ENCODE results near the gene TMEM185A.
"Not testable (repeated sequence)": the region's sequence is repeated elsewhere in the genome, so short reads cannot be mapped to it uniquely, and the experiment has no call there.

TMEM185A gene

DNA sequence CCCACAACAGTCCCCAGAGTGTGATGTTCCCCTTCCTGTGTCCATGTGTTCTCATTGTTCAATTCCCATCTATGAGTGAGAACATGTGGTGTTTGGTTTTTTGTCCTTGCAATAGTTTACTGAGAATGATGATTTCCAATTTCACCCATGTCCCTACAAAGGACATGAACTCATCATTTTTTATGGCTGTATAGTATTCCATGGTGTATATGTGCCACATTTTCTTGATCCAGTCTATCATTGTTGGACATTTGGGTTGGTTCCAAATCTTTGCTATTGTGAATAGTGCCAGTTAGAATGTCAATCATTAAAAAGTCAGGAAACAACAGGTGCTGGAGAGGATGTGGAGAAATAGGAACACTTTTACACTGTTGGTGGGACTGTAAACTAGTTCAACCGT, 11.9 kb downstream of the TMEM185A start:
- not testable (repeated sequence) for DNase-seq

DNA sequence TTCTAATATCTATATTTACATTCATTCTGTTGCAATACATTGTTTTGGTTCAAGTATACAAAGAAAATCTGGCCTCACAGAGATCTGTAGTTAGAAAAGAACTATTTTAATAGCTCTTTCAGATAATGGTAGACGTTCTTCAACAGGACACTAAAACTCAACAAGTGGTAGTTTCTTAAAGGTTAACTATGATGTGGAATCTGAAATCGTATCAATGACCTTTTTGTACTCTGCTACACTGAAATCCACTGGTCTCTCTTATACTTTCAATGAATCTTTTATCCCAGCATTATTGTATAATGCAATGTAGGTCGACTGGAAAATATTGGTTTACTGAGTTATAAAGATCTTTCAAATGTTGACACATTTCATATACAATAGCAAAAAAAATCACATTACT, 12.7 kb downstream of the TMEM185A start:
- no peak for DNase-seq

GRCh38 chrX:149611623-149612175, 19.9 kb downstream of the TMEM185A start:
- no peak for DNase-seq

DNA sequence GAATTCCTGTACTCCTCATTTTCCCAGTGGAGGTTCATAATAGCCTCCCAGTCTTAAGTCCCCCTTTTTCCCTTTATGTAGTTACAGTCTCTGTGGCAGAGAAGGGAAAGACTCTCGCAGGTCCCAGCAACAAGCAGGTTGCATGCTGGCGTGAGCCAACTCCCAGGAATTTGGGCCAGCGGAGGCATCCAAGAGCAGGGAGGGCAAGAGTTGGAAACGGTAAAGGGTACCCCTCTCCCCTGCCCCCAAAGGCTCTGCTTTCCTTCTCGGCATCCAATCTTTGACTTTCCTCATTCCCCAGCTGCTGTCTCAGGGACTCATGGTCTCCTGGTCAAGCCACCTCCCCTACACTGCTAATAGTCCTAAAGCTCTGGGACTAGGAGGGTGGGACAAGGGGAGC, 21.1 kb downstream of the TMEM185A start:
- DNase-seq = no peak

DNA sequence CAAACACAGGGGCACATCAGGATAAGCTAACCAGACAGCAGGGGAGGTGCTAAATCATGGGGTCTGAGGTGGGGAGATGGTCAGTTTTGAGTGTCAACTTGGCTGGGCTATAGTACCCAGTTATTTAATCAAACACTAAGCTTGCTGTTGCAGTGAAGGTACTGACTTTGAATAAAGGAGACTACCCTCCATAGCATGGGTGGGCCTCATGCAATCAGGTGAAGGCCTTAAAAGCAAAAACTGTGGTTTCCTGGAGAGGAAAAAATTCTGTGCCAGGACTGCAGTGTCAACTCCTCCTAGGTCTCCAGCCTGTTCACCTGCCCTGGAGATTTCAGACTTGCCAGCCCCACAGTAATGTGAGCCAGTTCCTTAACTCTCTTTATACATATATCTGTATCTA, 23.9 kb downstream of the TMEM185A start:
- no peak for DNase-seq

- DNase-seq = not testable (repeated sequence)
These were observed 26.2 kb downstream of the TMEM185A start for GRCh38 chrX:149605248-149605885.

GRCh38 chrX:149598603-149599002, 33.0 kb downstream of the TMEM185A start:
- not testable (repeated sequence) for DNase-seq

DNA sequence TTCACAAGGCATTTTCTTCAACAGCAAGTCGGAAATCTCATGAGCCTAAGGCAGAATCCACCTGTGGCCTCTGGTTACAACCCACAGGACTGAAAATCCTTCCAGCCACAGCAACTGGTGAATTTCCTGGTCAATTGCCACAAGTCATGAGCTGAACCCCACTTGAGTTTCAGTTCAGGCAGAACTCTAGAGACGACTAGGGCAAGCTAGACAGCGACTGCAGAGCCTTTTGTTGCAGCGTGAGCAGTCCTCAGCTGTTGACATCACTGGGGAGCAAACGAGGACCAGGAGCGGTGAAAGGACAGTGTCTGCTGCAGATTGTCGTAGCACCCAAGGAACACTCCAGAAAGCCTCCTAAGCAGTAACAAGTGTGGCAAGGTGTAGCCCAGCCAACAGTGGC, 35.6 kb downstream of the TMEM185A start:
- DNase-seq = not testable (repeated sequence)

- DNase-seq = not testable (repeated sequence)
These were observed 36.4 kb downstream of the TMEM185A start, which contains the start of gene HSFX2 for GRCh38 chrX:149595214-149595613. HSFX2 (minus strand) TSS chrX:149595314; CDS start chrX:149594700, 614 bp downstream.

DNA sequence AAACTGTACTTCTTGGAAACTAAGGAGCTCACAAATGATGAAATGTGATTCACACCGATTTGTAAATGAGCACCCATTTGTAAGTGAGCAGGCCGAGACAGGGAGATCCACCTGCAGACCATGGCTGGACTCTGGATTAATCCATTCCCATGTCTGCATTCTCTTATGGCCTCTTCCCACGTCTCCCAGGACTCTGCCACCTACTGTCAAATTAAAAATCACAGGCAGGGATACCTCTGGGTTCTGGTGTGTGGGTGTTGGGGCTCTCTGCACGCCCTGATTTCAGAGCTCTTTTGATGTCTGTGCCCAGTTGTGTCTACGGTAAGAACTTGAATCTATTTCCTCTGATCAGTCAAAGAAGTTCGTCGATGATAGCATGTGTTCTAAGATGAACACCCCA, 40.6 kb downstream of the TMEM185A start:
- DNase-seq = not testable (repeated sequence)

DNA sequence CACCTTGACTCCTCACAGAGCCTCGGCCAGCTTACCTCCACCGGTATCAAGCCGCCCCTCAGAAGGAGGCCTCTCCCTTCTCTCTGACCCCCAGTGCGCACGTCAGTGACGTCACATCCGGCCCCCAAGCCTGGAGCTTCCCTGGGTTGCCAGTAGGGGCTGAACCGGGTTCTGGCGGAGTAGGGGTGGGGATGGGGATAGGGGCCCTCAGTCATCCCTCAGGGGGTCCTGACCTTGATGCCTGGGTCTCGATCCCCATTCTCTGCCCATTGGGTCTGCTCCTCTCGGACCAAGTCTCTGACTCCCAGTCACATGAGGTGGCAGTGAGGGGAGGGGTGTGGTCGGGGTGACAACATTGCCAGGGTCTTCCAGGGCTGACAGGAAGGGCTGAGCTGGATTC, 44.2 kb downstream of the TMEM185A start, which contains the start of gene MAGEA9B:
Gene MAGEA9B (minus strand): TSS at position 101 of the 400 bp plus-strand sequence. CDS start 4,280 bp downstream, outside the sequence.
- DNase-seq = not testable (repeated sequence)

DNA sequence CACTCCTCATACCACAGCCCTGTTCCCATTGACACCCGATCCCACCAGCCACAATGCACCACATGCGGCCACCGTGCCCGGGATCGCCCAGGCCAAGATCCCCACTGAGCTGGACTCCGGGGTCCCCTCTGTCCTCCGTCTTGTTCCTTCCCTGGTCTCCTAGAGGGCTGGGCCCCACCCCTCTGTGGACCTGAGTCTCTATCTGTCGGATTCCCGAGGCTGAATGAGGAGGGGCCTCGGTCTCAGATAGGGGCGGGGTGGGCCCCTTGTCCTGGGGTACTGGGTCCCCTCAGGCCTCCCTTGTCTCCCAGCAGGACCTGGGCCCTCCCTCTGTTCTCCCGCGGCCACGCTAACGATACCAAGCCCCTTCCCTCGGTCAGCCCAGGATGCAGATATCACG, 46.0 kb downstream of the TMEM185A start:
- DNase-seq = not testable (repeated sequence)

DNA sequence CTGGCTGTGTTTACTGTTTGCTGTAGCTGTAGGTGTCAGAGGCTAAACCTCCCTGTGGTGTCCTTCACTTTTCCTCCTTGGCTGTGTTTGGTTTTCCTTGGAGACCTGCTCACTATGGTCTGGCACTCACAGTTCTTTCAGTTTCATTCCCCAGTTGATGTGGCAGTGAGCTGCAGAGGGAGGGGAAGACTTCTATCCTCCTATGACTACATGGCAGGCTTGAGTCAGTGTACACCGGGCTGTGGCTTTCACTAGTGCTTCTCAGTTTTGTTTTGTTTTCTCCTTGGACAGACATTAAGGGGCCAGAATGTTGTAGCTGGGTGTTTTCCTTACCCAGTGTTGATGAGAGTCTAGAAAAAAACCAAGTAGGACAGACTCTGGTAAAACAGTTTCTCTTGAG, 58.1 kb downstream of the TMEM185A start:
- not testable (repeated sequence) for DNase-seq

DNA sequence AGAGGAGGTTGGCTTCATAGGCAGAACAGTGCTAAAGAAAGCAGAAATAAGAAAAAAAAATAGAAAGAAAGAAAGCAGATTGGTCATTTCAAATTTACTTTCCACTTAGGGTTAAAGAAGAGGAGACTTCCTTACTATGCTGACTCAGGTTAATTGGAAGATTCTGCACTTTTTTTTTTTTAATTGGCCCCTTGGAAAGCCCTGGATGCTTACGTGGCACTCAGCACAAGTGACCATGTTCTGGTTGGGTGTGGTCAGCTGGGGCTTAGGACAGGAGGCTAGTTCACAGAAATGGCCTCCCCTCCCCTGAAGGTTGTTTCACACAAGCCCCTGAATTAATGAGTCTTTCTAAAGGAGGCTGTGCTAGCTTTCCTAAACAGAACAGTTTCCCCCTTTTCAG, 58.8 kb downstream of the TMEM185A start:
- no peak for DNase-seq

DNA sequence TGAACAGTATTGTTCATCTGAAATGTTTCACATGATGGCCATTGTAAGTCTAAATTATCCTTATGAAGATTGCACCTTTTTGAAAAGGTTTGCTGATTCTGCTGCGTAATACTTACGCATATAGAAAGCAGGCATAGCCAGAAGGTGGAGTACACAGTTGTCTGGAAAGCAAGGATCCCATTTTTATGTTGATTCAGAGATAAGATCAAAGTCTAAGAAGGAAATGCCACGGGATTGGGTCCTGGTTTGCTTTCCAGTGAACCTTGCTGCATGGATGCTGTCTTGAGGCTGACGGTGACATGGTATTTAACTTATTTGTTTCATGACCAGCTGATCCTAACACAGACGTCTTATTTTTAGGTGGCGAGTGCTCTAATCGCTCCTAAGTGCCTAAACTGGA, 59.8 kb downstream of the TMEM185A start:
- DNase-seq = no peak

DNA sequence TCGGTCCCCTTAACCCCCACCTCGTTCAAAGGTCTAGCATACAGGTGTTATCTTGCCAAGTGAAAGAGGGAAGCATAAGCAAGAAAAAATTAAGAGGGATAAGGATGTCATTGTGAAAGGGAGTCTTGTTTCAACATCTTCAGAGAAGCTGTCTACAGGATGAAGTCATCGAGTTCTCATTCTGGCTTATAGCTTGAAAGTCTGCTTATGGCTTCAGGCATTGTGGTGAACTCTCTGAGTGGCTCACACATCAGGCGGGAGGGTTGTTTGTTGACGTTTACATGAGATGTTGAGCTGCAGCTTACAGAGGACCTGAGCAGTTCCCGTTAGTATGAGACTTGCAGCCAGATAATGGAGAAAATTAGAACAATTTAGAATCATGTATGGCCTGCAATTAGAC, 60.9 kb downstream of the TMEM185A start:
- no peak for DNase-seq

DNA sequence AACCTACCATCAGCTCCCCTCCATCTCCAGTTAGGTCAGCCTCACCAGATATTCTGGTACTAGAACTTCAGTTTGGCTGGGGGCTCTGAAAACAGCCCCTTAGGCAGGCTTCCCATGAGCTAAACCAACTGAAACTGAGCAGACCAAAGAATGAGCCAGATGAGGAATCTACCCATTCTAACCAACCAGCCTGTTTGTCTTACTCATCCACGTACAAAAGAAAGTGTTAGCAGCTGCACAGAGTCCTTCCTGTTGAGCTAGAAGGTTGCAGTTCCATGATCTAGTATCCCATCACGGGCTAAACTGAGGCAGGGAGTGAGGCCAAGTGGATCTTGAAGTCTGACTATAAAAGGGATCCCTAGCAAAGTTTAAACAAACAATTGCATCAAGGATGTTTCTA, 61.8 kb downstream of the TMEM185A start:
- DNase-seq = no peak

DNA sequence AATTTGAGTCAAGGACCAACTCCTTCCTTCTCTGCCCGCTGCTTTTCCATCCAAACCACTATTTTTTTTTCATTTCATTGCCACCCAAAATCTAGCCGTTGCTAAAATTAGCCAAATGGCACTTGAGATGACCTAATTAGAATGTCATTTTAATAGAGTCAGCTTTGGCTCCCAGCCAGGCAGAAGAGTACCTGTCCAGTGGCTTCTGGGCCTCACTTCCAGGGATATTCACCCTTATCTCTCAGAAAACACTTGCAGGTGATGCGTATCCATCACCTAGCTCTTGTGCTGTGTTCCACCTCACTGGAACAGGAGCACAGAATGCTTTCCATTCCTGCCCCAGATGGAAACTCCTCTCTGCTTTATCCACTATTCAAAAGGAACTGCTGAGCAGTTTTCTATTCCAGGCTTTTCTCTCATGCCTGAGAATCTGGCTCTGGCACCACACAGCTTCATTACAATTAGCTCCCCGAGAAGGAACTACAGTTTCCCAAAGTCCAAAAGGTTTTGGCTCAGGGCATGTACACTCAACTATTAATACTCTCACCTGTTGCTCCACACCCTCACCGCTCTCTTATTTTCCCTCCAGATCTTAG, 62.8 kb downstream of the TMEM185A start:
- no peak for DNase-seq

- no peak for DNase-seq
These were observed 63.8 kb downstream of the TMEM185A start for GRCh38 chrX:149567621-149568417.

DNA sequence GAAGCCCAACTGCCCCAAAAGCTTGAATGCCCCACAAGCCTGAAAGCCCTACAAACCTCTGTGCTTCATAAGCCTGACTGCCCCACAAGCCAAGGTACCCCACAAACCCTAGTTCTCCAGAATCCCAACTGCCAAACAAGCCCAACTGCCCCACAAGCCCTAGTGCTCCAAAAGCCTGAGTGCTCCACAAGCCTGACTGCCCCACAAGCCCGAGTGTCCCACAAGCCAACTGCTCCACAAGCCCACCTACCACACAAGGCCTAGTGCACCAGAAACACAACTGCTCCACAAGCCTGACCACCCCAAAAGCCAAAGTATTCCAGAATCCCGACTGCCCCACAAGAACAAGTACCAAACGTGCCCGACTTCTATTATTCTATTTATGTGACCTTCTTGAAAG, 68.2 kb downstream of the TMEM185A start:
- no peak for DNase-seq

- DNase-seq = not testable (repeated sequence)
These were observed 76.3 kb downstream of the TMEM185A start for GRCh38 chrX:149555251-149555650.

GRCh38 chrX:149551939-149552248, 79.7 kb downstream of the TMEM185A start:
- not testable (repeated sequence) for DNase-seq

DNA sequence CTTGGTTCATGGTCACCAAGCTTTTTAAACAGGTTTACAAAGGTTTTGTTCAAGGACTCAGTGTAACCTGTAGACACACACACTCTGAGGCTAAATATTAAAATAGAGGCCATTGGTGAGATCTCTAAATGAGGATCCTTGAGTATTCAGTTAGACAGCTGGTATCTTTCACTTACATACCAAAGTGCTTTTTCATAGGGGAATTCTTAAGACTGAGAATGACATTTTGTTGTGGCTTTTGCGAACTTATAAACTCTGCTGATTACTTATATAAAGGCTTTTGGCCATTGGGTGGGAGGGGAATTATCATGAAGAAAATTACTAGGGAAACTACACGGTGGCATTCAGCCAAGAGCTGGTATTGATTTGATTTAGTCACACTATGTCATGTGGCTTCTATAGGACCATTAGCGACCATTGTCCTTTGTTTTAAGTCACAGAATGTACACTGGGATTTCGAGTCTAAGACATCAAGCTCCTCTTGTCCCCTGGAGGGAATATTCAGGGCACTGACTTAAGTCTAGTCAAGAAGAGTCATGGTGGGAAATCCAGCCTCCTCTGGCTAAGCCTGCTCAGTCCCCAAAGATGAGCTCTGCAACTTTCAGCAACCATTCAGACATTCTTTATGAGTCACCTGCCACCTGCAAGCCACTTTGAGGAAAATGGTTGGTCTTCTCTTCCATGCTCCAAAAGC, 80.2 kb downstream of the TMEM185A start:
- DNase-seq = not testable (repeated sequence)

Measured in central memory CD4-positive, alpha-beta T cell (primary cell).